NCI-H748 (cell line): ENCODE data around the gene CATSPER1.
"Not testable (repeated sequence)": the region's sequence is repeated elsewhere in the genome, so short reads cannot be mapped to it uniquely, and the experiment has no call there.

ENCODE experiments used
- DNase-seq: peaks from one replicate; lab custom pipeline; 2025; ENCODE audit not compliant: unreplicated experiment; lab: John Stamatoyannopoulos, UW

The CATSPER1 gene

DNA sequence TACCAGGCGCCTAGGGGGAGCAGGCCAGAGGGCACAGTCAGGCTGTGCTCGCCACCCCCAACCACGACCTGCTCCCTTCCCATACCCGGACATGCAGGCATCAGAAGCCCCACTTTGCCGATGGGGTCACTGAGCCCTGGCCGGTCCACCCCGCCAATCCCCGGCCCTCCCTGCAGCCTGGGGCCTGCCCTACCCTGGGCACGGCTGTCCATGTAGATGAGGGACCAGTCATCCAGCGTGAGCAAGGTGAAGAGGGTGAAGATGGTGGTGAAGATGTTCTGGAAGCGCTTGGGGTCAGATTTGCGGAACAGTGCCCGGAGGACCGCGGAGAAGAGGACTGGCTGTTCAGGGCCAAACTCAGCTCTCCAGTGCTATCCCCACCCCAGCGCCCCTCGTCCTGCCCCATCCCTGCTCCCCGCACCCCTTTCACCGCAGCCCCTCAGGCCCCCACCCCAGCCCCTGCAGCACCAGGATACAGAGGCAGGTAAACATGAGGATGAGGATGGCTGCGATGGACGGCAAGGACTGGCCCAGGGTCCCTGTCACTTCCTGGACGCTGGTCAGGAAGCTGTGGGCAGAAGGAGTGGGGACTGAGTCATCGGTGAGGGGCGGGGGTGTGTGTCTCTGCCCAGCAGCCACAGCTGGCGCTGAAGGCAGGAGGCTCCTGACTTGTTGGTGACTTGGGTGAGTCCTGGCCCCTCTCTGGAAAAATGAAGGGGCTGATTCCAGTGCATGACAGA, 5.5 kb downstream of the CATSPER1 start:
- DNase-seq: no peak

GRCh38 chr11:66020212-66020611, 6.1 kb downstream of the CATSPER1 start:
- DNase-seq: no peak

DNA sequence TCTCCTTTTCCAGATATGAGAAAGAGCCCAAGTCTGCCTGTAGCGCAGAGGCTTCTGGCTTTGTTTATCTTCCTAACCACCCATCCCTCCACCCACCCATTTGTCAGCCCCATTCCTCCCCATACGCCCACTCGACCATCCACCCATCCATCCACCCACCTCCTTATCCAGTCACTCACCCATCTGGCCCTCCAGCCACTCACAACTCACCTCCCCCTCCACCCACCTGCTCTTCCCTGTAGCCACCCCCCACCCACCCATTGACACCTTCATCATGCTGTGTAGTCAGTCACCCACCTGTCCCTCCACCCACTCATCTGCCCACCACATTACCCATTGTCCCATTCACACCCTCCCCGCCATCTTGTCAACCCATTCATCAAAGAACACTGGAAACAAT, 9.0 kb downstream of the CATSPER1 start:
- no peak for DNase-seq

GRCh38 chr11:66016793-66017177, 9.5 kb downstream of the CATSPER1 start:
- DNase-seq: no peak

GRCh38 chr11:66015936-66016792, 10.1 kb downstream of the CATSPER1 start:
- no peak for DNase-seq

DNA sequence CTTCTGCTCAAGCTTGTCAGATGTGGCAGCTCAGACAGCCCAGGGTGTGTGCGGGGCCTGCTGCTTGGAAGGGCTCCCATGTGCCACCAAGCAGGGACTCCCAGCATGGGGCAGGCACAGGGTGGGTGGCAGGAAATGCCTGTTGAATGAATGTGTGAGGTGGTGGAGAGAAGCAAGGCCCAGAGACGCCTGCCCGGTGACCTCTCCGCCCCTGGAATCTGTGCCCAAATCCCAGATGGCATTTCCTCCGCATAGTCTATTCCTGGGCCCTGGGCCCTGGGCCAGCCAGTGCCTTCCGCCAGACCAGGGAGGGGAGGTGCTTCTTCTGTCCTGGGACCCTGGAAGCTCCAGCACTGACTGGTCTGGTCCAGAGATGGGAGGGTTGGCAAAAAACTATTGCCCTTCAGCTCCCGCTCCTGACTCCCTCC, 10.8 kb downstream of the CATSPER1 start:
- DNase-seq: no peak

DNA sequence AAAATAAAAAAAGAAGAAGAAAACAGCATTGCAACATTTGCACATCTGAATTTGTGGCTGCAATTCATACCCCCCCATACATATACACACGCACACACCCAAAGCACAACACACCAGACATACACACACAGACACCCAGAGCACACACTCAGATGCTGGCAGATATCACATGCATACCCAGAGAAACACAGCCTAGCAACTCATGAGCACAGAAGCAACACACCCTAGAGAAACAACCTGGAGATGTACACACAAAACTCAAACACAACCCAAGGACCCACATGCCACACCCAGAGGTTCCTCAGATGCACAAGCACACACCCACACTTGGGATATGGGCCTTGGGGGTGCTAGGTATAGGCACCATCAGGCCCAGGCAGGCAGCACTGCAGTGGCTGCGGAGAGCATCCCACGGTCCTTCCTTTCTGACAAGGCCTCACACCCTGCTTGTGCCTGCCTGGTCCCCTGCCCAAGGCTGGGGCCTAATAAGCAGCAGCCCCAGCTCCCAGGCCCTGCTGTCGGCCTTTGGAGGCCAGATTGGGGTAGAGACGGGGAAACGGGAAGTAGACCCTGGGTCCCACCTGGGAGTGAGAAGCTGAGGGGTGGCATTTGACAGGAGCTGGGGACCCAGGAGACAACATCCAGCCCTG, 11.3 kb downstream of the CATSPER1 start:
- DNase-seq: no peak

- no peak for DNase-seq
Measured at GRCh38 chr11:66013762-66014100, 12.5 kb downstream of the CATSPER1 start.

DNA sequence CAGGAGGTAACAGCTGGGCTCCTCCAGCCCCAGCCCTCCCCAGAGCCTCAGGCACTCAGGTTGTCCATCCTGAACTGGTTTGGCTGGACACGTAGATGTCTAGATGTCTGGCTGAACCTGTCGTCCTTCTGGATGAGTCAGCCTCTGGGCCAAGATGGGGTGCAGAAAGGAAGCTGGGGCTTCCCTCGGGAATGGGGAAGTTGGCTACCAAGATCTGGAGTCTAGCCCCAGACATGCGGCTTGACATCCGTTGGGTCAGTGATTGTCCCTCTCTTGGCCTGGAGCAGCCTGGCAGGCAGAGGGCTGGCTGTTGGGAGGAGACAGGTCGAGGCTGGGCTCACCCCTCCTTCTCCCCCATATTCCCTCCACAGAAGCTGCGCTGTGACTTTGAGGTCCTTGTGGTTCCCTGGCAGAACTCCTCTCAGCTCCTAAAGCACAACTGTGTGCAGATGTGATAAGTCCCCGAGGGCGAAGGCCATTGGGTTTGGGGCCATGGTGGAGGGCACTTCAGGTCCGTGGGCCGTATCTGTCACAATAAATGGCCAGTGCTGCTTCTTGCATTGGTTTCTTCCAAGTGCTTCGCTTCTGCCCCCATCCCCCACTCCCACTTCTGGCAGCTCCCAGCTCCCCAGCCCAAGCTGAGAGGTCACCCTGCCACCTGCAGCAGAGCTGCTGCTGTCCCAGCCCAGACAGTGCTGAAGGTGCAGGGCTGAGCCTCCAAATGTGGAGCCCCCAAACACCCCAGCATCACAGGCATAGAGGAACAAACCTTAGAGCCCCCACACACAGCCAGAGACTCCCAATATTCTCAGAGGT, 13.1 kb downstream of the CATSPER1 start:
- DNase-seq: no peak

DNA sequence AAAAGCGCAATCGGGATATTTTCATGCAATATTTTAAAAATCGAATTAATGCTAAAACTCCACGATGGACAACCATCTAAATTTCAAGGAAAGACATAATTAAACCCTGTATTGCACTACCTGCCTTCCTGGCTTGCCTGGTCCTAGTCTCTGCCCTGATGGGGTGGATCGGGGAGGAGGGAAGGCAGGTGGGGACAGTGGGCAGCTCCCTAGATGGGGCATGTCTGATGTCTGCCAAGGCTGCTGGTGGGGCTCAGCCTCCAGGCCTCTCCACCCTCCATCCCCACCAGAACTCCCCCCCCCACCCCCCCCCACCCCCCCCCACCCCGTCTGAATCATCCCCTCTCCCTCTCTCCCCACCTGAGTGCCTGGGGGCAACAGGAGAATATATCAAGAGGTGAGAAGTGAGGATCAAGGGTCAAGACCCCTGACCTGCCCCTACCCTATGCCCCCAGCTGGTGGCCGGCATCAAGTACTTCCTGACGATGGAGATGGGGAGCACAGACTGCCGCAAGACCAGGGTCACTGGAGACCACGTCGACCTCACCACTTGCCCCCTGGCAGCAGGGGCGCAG, 13.8 kb downstream of the CATSPER1 start:
- DNase-seq: no peak

GRCh38 chr11:66011785-66012303, 14.4 kb downstream of the CATSPER1 start, which contains the start of gene CST6:
Gene CST6 (plus strand): TSS chr11:66012008. CDS start chr11:66012045, 37 bp downstream.
- peak; percentile 16 for DNase-seq

GRCh38 chr11:66011239-66011784, 15.0 kb downstream of the CATSPER1 start:
- DNase-seq: no peak

- not testable (repeated sequence) for DNase-seq
Measured at GRCh38 chr11:66010036-66010435, 16.2 kb downstream of the CATSPER1 start.

DNA sequence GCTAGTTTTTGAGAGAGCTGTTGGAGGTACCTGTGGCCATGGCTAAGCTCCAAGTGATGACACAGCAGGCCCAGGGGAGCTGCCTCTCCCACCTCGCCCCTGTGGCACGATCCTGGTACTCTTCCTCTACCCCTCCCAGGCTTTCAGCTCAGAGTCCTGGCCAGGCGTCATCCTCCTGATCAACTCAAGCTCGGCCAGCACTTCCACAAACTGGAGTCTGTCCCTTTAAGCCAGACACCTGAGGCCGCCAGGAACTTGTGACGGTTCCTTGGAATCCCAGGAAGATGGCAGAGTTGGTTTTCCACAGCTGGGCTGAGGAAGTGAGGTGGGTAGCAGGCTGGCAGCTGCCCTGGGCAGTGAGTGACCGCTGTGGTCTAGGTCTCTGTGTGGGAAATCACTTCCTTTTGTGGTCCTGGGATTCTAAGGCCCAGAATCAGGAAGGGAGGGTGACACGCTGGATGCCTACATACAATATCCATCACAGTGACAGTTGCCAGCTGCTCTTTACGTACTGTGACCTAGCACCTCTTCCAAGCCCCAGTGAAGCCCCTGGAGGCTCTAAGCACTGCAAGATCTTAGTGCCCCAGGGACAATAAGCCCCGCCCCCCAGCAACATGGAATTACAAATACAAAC, 17.7 kb downstream of the CATSPER1 start:
- DNase-seq: no peak

DNA sequence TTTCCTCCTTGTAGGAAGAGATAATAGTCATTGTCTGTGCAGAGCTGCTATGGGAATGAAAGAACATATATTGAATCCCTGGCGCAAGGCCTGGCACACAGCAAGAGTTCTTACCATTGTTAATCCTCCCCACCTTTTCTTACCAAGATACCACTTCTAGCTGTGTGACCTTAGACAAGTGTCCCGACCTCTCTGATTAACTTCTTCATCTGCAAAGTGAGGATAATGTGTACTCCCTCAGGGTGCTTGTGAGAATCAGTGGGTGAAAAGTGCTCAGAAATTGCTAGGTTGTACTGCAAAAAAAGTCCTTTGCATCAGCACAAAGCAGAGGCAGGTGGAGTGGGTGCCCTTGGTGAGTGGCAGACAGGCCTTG, 18.2 kb downstream of the CATSPER1 start:
- no peak for DNase-seq

- no peak for DNase-seq
Measured at GRCh38 chr11:66007201-66007634, 19.1 kb downstream of the CATSPER1 start.

- DNase-seq: no peak
Measured at GRCh38 chr11:66006891-66007176, 19.4 kb downstream of the CATSPER1 start.

- no peak for DNase-seq
Measured at GRCh38 chr11:66006134-66006890, 20.0 kb downstream of the CATSPER1 start.

DNA sequence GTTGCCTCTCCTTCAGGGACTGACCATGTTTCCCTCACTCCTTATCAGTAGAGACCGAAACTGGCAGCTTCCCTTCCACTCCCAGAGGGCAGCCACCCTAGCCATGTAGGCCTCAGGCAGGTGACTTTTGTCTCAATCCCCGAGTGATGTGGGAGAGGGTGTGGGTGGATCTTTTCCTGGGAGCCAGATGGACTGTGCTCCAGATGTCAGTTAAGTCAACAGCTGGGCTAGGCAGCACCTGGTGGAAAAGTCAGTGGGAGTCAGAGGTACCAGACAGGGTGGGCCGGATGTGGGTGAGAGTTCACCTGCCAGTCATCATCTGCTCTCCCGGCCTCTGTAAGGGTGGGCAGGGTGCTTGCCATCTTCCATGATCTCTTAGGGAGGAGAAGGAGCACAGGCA, 22.1 kb downstream of the CATSPER1 start:
- no peak for DNase-seq
